Measurements from ENCODE around the gene GADD45G.

Gene GADD45G

DNA sequence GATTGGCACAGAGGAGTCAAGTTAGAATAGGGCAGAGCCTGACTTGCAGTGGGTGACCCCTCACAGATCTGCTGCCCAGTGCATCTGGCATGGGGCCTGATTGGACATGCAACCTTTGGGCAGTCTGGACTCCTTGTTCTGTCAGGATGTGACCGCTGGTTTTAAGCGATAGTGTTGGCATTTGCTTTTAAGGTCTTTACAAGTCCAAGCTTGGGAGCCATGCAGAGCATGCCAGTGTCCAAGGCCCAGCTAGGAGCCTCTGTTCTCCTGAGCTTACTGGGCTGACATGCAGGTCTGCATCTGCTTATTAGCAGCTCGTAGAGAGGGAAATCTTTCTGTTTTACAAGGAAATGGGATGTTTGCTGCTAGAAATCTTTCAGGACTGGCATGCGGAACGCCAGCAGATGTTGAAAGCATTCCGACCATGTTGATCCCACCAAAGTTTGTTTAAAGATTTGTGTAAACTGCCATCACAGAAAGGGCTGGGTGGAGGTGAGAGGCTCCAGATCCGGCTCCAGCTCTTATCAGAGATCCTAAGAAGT, 27.5 kb downstream of the GADD45G start:
- no peak for DNase-seq

- no peak for DNase-seq
These were observed 27.9 kb downstream of the GADD45G start for GRCh38 chr9:89632736-89633135.

- DNase-seq: no peak
These were observed 28.6 kb downstream of the GADD45G start for GRCh38 chr9:89633404-89633803.

DNA sequence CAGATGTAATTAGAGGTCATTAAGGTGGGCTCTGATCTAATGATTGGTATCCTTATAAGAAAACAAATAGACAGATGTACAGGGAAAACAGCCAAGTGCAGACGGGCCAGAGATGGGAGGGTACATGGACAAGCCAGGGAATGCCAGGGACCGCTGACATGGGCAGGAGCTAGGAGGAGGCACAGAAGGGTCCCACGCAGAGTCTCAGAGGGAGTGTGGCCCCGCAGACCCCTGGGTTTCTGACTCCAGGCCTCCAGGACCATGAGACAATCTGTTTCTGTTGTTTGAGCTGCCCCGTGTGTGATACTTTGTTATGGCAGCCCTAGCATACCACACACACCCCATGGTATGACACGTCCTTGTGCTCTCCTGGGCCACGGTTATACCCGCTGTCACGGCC, 29.1 kb downstream of the GADD45G start:
- no peak for DNase-seq

GRCh38 chr9:89634995-89635742, 30.4 kb downstream of the GADD45G start:
- no peak for DNase-seq

GRCh38 chr9:89635816-89636215, 31.0 kb downstream of the GADD45G start:
- DNase-seq: no peak

DNA sequence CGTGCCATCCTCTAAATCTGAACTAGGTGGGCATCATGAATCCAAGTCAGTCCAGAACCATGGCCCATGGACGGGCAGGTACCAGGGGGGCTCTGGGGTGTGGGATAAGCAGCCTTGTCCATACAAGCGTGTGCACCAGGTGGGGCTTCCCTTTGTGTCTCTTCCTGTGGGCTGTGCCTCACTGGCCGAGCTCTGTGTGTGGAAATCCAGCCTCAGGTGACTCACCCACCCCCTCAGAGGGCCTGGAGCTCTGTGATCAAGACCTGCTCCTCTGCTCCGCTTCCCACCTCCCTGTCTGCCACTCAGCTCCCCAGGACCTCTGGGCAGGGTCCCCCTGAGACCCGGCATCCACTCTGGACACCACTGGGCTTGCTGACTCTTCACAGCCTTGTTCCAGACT, 33.0 kb downstream of the GADD45G start:
- no peak for DNase-seq

- DNase-seq: no peak
These were observed 33.5 kb downstream of the GADD45G start for GRCh38 chr9:89638359-89638758.

DNA sequence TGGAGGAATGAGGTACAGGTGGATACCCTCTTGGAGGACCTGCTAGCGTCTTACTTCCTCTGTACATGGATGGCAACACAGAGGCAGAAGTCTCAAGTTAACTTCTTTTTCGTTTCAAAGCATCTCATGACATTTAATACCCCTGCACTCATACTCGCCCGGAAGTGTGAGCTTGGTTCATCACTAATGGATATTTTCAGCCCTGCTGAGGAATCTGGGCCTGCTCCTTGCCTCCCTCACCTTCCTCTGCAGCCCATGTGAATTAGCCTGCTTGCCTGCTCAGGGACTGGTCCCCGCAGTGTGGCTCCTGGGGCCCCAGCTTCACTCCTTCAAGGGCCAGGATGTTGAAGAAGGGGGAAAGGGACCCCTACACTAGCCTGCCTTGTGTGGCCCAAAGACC, 34.1 kb downstream of the GADD45G start:
- no peak for DNase-seq

DNA sequence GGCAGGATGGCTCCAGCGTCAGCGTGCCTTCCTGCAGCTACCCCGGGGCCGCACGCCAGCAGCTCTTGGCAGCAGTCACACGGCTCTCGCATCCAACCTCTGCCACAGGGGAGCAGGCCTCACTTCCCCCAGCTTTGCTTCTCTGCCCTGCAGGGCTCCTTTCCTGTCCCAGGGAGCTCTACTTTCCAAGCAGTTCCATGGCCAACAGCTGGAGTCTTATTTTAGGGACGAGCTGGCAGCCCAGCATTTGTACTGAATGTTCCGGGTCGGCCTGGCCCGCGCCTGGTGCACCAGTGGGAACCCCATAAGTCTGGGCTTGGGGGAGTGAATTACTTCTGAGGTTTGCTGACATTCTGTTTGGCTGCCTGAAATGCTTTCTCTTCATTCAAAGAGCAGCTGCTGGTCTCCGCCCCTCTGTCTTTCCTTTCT, 34.6 kb downstream of the GADD45G start:
- DNase-seq: no peak

DNA sequence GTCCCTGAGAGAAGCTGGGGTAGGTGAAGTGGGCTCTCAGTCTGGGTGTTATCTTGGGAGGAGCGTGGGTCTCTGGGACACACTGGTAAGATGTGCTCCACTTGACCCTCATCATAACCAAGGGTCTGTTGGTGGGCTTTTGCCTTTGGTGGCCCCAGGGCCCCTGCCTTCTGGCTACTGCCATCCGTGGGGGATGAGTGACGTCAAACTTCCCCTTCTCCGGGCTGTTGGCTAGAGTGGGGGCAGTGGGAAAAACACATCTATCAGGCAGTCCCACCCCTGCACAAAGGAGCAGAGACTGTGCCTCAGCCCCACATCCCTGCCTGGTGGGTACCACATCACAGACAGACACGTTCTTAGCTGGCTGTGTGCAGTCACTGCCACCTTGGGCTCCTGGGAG, 35.1 kb downstream of the GADD45G start:
- no peak for DNase-seq

DNA sequence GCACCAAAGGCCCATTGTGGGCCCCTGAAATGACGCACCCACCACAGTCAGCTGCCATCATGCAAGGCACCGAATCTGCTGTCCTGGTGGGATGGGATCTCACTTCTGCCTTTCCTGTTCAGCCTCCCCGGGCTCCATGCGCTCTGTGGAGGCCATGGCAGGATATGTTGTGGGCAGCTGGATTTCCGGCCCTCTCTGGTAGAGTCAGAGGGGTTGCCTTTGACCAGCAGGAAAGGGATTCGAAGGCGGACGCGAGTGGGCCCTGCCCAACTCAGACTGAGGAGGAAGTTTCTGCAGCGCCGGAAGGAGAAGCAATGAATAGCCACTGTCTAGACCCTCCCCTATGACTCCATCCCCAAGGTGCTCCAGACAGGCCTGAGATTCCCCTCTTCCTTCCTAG, 35.5 kb downstream of the GADD45G start:
- no peak for DNase-seq

DNA sequence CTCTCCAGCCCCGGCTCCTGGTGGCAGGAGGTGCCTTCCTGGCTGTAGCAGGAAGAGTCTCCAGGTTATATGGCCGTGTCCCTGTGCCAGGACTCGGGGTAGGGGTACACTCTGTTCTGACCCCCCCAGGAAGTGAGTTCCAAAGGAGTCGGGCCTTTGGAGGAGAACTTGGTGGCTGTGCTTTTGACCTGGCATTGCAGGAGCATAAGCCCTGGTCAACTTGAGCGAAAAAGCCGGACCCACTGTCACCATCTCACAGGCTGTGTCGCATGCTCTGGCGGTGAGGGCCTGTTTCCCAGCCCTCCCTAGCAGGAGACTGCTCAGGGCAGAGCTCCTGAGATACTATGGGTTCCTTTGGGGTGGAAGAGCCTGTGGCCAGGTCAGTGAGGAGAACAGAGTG, 36.0 kb downstream of the GADD45G start:
- no peak for DNase-seq

- no peak for DNase-seq
These were observed 37.2 kb downstream of the GADD45G start for GRCh38 chr9:89641980-89642379.

DNA sequence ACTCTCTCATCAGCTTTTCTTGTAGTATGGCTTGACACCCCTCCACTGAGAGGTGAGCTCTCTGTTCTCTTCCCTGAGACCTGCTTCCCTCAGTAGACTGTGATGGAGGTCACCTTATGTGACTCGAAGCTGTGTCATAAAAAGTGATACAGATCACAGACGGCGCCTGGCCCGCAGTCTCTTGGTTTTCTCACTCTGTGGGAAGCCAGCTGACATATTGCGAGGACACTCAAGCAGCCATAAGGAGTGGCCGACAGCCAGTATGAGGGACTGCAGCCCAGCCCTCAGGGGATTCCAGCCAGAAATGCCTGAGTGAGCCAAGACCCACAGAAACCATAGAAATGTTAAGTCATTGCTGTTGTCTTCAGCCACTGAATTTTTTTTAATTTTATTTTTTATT, 38.0 kb downstream of the GADD45G start:
- DNase-seq: no peak

GRCh38 chr9:89646189-89646939, 41.6 kb downstream of the GADD45G start:
- no peak for DNase-seq

DNA sequence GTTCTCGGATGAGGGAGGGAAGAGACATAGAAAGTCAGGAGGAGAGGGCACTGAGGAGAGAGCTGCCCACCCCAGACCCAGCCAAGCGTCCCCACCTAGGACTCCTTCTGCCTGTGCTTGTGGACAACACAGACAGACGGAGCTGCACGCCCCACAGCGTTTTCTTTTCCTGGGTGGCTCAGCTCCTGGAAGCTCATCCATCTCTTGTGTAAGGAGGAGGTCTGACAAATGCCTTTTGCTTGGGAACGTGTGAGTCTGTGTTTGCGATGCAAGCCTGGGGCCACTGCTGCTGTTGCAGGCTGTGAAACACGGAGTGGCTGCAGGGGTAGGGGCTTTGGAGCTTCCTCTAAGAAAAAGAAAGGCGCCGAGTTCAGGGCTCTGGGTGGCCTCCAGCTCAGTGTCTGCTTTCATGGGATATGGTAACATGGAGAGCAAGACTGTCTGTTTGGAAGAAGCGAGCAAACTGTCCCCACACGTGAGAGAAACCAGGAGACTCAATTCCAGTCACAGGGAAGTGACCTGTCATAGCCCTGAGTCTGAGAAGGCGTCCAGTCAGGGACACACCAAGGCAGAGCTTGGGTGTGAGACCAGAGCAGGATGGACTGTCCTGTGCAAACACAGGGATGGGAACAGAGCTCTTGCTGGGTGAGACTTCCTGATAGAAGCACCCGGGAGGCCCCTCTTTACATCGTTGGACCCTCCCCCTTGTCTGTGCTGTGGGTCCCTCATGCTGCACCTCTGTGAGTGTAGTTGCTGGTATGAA, 42.7 kb downstream of the GADD45G start:
- DNase-seq: no peak

DNA sequence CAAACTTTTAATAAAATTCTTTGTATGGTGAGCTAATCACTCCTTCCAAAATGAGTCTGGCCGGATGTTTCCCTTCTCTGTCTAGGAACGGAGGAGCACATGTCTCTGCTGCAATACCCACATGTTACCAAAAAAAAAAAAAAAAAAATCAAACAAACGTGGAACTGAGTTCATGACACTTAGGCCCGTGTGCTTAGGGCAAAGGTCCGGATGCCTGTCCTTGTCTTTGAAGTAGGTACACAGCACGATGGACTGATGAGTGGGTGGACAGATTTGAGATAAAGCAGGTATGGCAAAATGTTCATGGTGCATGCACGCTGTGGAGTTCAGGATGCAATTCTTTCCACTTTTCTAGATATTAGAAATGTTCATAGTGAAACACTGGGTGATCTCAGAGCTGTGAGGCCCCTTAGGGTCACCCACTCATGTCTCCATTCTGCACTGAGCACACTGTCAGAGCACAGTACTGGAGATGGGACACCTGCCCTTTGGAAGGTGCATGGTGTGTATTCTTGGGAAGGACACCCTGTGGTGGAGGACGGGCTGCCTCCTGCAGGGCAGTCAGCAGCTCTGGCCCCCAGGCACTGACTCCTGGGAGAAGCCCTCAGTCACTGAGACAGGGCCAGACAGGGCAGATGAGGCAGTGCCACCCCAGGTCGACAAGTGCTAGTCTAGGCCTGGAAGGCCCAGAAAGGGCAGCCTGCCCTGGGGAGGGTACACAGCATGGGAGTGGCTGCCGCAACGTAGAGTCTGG, 43.6 kb downstream of the GADD45G start:
- no peak for DNase-seq

DNA sequence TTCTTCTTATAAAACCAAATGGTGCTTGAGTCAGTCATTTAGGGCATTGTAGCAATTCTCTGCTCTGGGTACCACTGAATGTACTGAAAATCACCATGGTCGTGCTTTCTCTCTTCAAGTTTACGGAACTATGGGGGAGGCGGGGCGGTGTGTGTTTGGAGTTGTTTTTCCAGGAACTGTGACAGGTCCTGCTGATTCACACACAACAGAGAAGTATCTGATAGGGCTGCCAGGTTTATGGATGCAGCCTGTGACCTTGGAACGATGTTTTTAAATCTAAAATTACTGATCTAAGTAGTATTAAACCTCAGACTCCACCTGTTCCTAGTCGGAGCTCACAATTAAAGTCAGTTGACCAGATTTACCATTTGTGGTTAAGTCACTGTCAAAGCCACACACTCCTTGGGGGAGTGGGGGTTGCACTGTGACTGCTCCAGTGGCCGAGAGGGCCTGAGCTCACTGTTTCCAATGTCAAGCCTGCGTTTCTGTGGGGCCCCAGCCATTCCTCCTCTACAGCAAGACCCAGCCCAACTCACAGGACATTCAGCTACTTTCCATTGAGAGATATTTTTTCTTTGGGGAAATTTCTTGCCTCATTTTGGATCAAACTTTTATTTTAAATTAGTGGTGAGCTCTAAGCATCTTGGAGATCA, 44.4 kb downstream of the GADD45G start:
- no peak for DNase-seq

GRCh38 chr9:89654025-89654662, 49.3 kb downstream of the GADD45G start:
- DNase-seq: no peak
